Karpas-422 (cell line): ENCODE measurements around the gene MRPL12. TPM values are rescaled to one million over a fixed set of nuclear protein-coding genes. Genes with fewer than 3 reads are reported as not detected.

Experiments used
- DNase-seq: peaks from one replicate; pipeline ENCODE4 v3.0.0-alpha.2; 2015
- H2AFZ ChIP-seq: fragments of 200-600 bp; sonication (generic); 2 replicates; pipeline ENCODE4 v1.6.1; 2014; ENCODE audit warnings: antibody characterized with exemption, low read length, mixed read lengths
- H3K27ac ChIP-seq: fragments of 200-600 bp; sonication (generic); 2 replicates; pipeline ENCODE4 v1.5.1; 2014; ENCODE audit warnings: mild to moderate bottlenecking, low read length, moderate library complexity
- H3K27me3 ChIP-seq: fragments of 200-600 bp; sonication (generic); 2 replicates; pipeline ENCODE4 v1.6.1; 2014; ENCODE audit warnings: low read length, mixed read lengths
- H3K36me3 ChIP-seq: fragments of 200-600 bp; sonication (generic); 2 replicates; pipeline ENCODE4 v1.6.1; 2014; ENCODE audit warnings: low read length, mixed read lengths; ENCODE audit not compliant: insufficient read depth
- H3K4me1 ChIP-seq: fragments of 200-600 bp; sonication (generic); 2 replicates; pipeline ENCODE4 v1.6.1; 2014; ENCODE audit warnings: mild to moderate bottlenecking, low read length, mixed read lengths
- H3K4me2 ChIP-seq: fragments of 200-600 bp; sonication (generic); 2 replicates; pipeline ENCODE4 v1.6.1; 2014; ENCODE audit warnings: low read length, low read depth, mild to moderate bottlenecking; ENCODE audit not compliant: poor library complexity, severe bottlenecking
- H3K4me3 ChIP-seq: fragments of 200-600 bp; sonication (generic); 2 replicates; pipeline ENCODE4 v1.5.1; 2014; ENCODE audit warnings: mild to moderate bottlenecking, antibody characterized with exemption, low read length, mixed read lengths
- H3K79me2 ChIP-seq: fragments of 200-600 bp; sonication (generic); 2 replicates; pipeline ENCODE4 v1.6.1; 2014; ENCODE audit warnings: mild to moderate bottlenecking, low read length, mixed read lengths
- H3K9ac ChIP-seq: fragments of 200-600 bp; sonication (generic); 2 replicates; pipeline ENCODE4 v1.6.0; 2014; ENCODE audit warnings: low read length
- H3K9me2 ChIP-seq: fragments of 200-600 bp; sonication (generic), shearing (Covaris generic); replicated peaks from 2 replicates; pipeline ENCODE4 v1.6.0; 2014; ENCODE audit warnings: mild to moderate bottlenecking, low read length, moderate library complexity; ENCODE audit not compliant: insufficient read depth
- H3K9me3 ChIP-seq: fragments of 300-700, 200-600 bp; sonication (generic); 2 replicates; pipeline ENCODE4 v1.6.1; 2014; ENCODE audit warnings: low read length, mixed read lengths
- H4K20me1 ChIP-seq: fragments of 200-600 bp; sonication (generic); 2 replicates; pipeline ENCODE4 v1.6.1; 2014; ENCODE audit warnings: mild to moderate bottlenecking, antibody characterized with exemption, low read length, low read depth; ENCODE audit not compliant: insufficient read depth
- small RNA-seq: library from RNA; depleted of rRNA; stranded (forward); fragments of <200 nt; gene quantifications from one replicate; pipeline ENCODE3, GENCODE V24; 2014
- total RNA-seq: library from RNA; depleted of rRNA; stranded (reverse); fragments of >200 nt; shearing (Covaris generic); gene quantifications from 2 replicates; pipeline ENCODE4 v1.2.3, GENCODE V29; 2014; ENCODE audit warnings: low replicate concordance; rRNA removed

Gene MRPL12
- total RNA-seq, 1 experiment from 2014 or later: 13.6 TPM

DNA sequence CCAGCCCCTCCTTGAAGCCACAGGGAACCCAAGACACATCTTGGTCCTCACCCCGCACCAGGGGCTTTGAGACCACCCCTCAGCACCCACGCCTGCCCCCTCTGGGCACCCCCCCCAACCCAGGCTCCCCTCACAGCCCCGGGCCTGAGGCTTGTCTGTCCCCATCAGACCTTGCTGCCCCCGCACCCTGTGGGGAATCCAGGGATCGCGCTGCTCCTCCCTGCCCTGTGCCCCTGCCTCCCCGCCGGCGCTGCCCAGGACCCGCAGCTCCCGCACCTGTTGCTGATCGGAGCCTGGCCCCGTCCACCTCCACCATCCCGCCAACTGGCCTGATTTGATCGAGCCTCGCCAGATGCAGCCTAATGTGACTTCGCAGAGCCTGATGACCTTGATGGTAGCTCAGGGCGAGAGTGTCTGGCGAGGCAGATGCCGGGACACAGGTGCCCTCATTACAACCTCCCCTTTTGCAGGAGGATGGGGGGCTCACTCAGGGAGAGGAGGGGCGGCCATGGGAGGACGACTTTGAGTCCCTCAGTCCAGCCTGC is 38.0 kb downstream of the MRPL12 start:
- Histone ChIP-seq H3K4me1 (no peaks in the 10 kb centered on the region), H3K79me2 (no peaks in the 10 kb centered on the region), H3K9me3 (no peaks in the 10 kb centered on the region), H4K20me1 (no peaks in the 10 kb centered on the region), H3K36me3 (no peaks in the 10 kb centered on the region), H3K4me2 (no peak overlapping the region), H3K27me3 (no peaks in the 10 kb centered on the region), H3K27ac (no peak overlapping the region), H3K9ac (no peak overlapping the region), H3K9me2 (no peaks in the 10 kb centered on the region), H2AFZ (no peak overlapping the region), H3K4me3 (no peak overlapping the region)
- no peak for DNase-seq

DNA sequence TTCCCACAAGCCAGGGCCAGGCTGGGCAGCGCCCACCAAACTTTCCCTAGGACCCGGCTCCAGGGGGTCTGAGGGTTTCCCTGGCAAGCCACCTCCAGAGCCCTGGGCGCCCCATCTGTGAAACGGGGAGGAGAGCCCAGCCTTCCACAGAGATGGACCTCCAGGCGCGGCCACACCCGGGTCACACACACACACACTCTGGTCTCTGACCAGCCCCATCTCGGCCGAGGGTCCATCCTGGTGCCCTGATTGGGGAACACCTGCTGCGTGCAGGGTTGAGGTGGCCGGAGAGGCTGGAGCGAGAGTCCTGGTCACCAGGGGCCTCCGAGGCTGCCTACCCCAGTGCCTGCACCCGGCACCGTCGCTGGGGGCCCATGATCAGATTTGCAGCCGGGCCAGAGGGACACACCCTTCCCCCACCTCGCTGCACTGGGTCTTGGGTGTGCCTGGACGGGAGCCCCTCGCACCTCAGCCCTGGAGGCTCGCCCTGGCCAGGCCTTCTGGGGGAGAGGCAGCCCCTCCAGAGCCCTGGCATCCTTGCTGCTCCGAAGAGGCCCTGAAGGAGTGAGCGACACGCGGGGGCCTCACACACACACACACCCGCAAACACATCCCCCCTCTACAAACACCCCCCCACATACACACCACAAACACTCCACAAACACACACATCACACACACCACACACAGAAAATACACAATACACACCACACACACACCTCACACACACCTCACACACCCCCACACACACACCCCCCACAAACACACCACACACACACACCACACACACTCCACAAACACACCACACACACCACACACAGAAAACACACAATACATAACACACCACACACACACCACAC is 38.7 kb downstream of the MRPL12 start:
- DNase-seq: no peak
- no peaks in the 10 kb centered on the region for H3K27me3 ChIP-seq
- H3K79me2 ChIP-seq: no peaks in the 10 kb centered on the region
- no peaks in the 10 kb centered on the region for H3K36me3 ChIP-seq
- no peak overlapping the region for H3K27ac ChIP-seq
- no peaks in the 10 kb centered on the region for H3K4me1 ChIP-seq
- no peak overlapping the region for H2AFZ ChIP-seq
- no peaks in the 10 kb centered on the region for H3K9me2 ChIP-seq
- H3K4me3 ChIP-seq: no peak overlapping the region
- H3K4me2 ChIP-seq: no peak overlapping the region
- H3K9me3 ChIP-seq: no peaks in the 10 kb centered on the region
- H4K20me1 ChIP-seq: no peaks in the 10 kb centered on the region
- no peak overlapping the region for H3K9ac ChIP-seq

Small RNAs within 50 kb of the gene (small RNA-seq; reads per million reads assigned to genes)
- not detected for gene MIR6786

Other genes with a start within 250 kb of the MRPL12 start
- 2,634 and 2,913 TPM in 2 replicates for gene ACTG1, start 190.6 kb upstream of the MRPL12 start, total RNA-seq
- gene FSCN2, start 175.0 kb upstream of the MRPL12 start, total RNA-seq: 0.63 and 1.2 TPM in 2 replicates
- 14.8 and 30.9 TPM in 2 replicates for gene FAAP100, start 151.0 kb upstream of the MRPL12 start, total RNA-seq
- 32.4 and 50.3 TPM in 2 replicates for gene NPLOC4, start 66.3 kb upstream of the MRPL12 start, total RNA-seq
- 1.5 and 1.7 TPM in 2 replicates for gene TSPAN10, start 66.2 kb upstream of the MRPL12 start, total RNA-seq
- gene PDE6G, start 46.8 kb upstream of the MRPL12 start, total RNA-seq: 1.6 and 2.7 TPM in 2 replicates
- 78.7 and 122 TPM in 2 replicates for gene OXLD1, start 36.8 kb upstream of the MRPL12 start, total RNA-seq
- 8.1 and 31.9 TPM in 2 replicates for gene CCDC137, start 36.6 kb upstream of the MRPL12 start, total RNA-seq
- 22.4 and 40.7 TPM in 2 replicates for gene ARL16, start 19.6 kb upstream of the MRPL12 start, total RNA-seq
- 57.2 and 90.1 TPM in 2 replicates for gene HGS, start 19.4 kb upstream of the MRPL12 start, total RNA-seq
- 8.6 and 15.0 TPM in 2 replicates for gene SLC25A10, start 8.9 kb downstream of the MRPL12 start, total RNA-seq
- gene GCGR, start 100.8 kb downstream of the MRPL12 start, total RNA-seq: not detected in 2 replicates
- gene MCRIP1, start 129.9 kb downstream of the MRPL12 start, total RNA-seq: 55.9 and 99.9 TPM in 2 replicates
- 0.25 TPM in 1 of 2 replicates, not detected in the other for gene PPP1R27, start 131.7 kb downstream of the MRPL12 start, total RNA-seq
- 175 and 263 TPM in 2 replicates for gene P4HB, start 157.2 kb downstream of the MRPL12 start, total RNA-seq
- gene ARHGDIA, start 168.0 kb downstream of the MRPL12 start, total RNA-seq: 68.5 and 119 TPM in 2 replicates
- 70.1 and 191 TPM in 2 replicates for gene ALYREF, start 188.2 kb downstream of the MRPL12 start, total RNA-seq
- 87.1 and 132 TPM in 2 replicates for gene ANAPC11, start 188.4 kb downstream of the MRPL12 start, total RNA-seq
- 0.07 TPM in 1 of 2 replicates, not detected in the other for gene NPB, start 198.9 kb downstream of the MRPL12 start, total RNA-seq
- gene PCYT2, start 208.0 kb downstream of the MRPL12 start, total RNA-seq: 20.9 and 72.3 TPM in 2 replicates
- gene SIRT7, start 214.8 kb downstream of the MRPL12 start, total RNA-seq: 19.6 and 33.7 TPM in 2 replicates
- 10.9 and 14.9 TPM in 2 replicates for gene MAFG, start 224.4 kb downstream of the MRPL12 start, total RNA-seq
- not detected in 2 replicates for gene PYCR1, start 233.9 kb downstream of the MRPL12 start, total RNA-seq
- not detected in 2 replicates for gene MYADML2, start 243.9 kb downstream of the MRPL12 start, total RNA-seq